ENCODE measurements around the gene HAAO. TPM values are rescaled to one million over a fixed set of nuclear protein-coding genes. Genes with fewer than 3 reads are reported as not detected.

The HAAO gene
- total and polyA plus RNA-seq, 2 of the 8 experiments (the other 6 are each of a cell fraction or from before 2014, with no cell fraction given): 2.5 to 7.0 TPM

GRCh38 chr2:42841344-42841743 lies 49.0 kb upstream of the HAAO start (continued):
- TF ChIP-seq E2F6 (IDR thresholded peaks at IDR 0.05): no peak
- no peak for TF ChIP-seq POU5F1 (IDR thresholded peaks at IDR 0.05; ENCODE audit: low read depth, low read length)
- no peak for TF ChIP-seq RAD21 (IDR thresholded peaks at IDR 0.05 in 1 of 2, conservative IDR thresholded peaks at IDR 0.05 in 1 of 2; ENCODE audit: low read depth in 2 of 2, low read length in 2 of 2)
- no peak for TF ChIP-seq SAP30 (IDR thresholded peaks at IDR 0.05; ENCODE audit: insufficient read depth, insufficient replicate concordance, low read length)
- no peak for TF ChIP-seq MAFK (IDR thresholded peaks at IDR 0.05; ENCODE audit: low read depth, low read length)
- TF ChIP-seq RBBP5 (IDR thresholded peaks at IDR 0.05; ENCODE audit: borderline replicate concordance, low read depth, low read length): no peak
- no peak for TF ChIP-seq CEBPB (IDR thresholded peaks at IDR 0.05; ENCODE audit: low read depth, low read length)
- TF ChIP-seq SP1 (IDR thresholded peaks at IDR 0.05; ENCODE audit: low read depth, low read length): no peak

Data from H1 (cell line).